Ishikawa (cell line): ENCODE results near the gene AVL9.

Source experiments
- CEBPB ChIP-seq: IDR thresholded peaks from 2 replicates; pipeline ENCODE4 v1.6.1; 2012
- CREB1 ChIP-seq: IDR thresholded peaks from 2 replicates; pipeline ENCODE4 v1.6.1; 2012; ENCODE audit warnings: low read depth
- EGR1 ChIP-seq: IDR thresholded peaks from 2 replicates; pipeline ENCODE4 v1.6.1; 2012
- EP300 ChIP-seq: IDR thresholded peaks from 2 replicates; pipeline ENCODE4 v1.6.1; 2012; ENCODE audit warnings: borderline replicate concordance
- FOXM1 ChIP-seq: IDR thresholded peaks from 2 replicates; pipeline ENCODE4 v1.6.1; 2012; ENCODE audit warnings: low read depth, borderline replicate concordance
- RAD21 ChIP-seq: IDR thresholded peaks from 2 replicates; pipeline ENCODE4 v1.6.1; 2012; ENCODE audit warnings: low read depth
- TCF12 ChIP-seq: IDR thresholded peaks from 2 replicates; pipeline ENCODE4 v1.6.1; 2012; ENCODE audit warnings: low read depth
- TEAD4 ChIP-seq: IDR thresholded peaks from 2 replicates; pipeline ENCODE4 v1.6.1; 2012
- YY1 ChIP-seq: IDR thresholded peaks from 2 replicates; pipeline ENCODE4 v1.6.1; 2012; ENCODE audit warnings: low read depth
- ZBTB7A ChIP-seq: IDR thresholded peaks from 2 replicates; pipeline ENCODE4 v1.6.1; 2012; ENCODE audit warnings: low read depth
- TF ChIP-seq, protein P1 (sequence below): IDR thresholded peaks from 2 replicates; pipeline ENCODE4 v1.6.1; 2012
- TF ChIP-seq, protein P2 (sequence below): IDR thresholded peaks from 2 replicates; pipeline ENCODE4 v1.6.1; 2012
- TF ChIP-seq, protein P3 (sequence below): IDR thresholded peaks from 2 replicates; pipeline ENCODE4 v1.6.1; 2012; ENCODE audit warnings: low read depth, mild to moderate bottlenecking

DNA sequence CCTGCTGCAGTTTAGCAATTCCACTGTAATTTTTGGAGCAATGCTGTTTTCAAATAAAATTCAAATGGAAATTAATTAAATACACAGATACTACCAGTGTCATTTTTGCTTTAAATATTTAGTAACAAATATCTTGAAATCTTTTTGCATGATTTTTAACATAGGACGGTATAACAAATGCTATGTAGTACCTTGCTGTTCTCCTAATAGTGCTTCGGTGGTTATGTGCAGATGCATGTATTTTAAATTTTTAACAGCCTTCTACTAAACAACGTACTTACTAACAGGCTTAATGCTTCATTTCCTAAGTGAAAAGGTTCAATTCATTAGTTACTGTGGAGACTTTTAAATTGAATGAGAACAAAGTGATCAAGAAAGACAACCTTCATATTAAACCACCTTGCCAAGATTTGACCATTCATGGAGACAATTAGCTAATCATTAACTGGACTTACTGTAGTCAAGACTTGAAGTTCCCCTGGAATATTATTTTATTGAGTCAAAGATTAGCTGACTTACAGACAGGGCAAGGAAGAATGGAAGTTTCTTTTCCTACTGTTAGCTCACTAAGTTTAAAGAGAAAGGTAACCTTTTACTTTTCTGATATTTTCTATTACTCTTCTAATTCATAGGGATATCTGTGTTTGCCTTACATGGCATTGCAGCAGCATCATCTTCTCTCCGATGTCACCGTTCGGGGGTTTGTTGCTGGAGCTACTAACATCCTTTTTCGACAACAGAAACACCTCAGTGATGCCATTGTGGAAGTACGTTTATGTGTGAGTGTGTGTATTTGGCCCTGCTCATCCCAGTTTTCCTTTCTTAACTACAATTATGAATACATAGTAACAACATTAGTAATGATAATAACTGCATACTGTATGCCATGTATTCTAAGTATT, 74.3 kb downstream of the AVL9 start:
- TF ChIP-seq, protein P1, sequence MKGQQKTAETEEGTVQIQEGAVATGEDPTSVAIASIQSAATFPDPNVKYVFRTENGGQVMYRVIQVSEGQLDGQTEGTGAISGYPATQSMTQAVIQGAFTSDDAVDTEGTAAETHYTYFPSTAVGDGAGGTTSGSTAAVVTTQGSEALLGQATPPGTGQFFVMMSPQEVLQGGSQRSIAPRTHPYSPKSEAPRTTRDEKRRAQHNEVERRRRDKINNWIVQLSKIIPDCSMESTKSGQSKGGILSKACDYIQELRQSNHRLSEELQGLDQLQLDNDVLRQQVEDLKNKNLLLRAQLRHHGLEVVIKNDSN: no peak
- TF ChIP-seq RAD21 (no peak), FOXM1 (no peak), EGR1 (no peak), YY1 (no peak), CEBPB (no peak), CREB1 (no peak), EP300 (no peak), TCF12 (no peak), ZBTB7A (no peak), TEAD4 (no peak)
- TF ChIP-seq, protein P2, sequence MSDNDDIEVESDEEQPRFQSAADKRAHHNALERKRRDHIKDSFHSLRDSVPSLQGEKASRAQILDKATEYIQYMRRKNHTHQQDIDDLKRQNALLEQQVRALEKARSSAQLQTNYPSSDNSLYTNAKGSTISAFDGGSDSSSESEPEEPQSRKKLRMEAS: no peak
- TF ChIP-seq, protein P3, sequence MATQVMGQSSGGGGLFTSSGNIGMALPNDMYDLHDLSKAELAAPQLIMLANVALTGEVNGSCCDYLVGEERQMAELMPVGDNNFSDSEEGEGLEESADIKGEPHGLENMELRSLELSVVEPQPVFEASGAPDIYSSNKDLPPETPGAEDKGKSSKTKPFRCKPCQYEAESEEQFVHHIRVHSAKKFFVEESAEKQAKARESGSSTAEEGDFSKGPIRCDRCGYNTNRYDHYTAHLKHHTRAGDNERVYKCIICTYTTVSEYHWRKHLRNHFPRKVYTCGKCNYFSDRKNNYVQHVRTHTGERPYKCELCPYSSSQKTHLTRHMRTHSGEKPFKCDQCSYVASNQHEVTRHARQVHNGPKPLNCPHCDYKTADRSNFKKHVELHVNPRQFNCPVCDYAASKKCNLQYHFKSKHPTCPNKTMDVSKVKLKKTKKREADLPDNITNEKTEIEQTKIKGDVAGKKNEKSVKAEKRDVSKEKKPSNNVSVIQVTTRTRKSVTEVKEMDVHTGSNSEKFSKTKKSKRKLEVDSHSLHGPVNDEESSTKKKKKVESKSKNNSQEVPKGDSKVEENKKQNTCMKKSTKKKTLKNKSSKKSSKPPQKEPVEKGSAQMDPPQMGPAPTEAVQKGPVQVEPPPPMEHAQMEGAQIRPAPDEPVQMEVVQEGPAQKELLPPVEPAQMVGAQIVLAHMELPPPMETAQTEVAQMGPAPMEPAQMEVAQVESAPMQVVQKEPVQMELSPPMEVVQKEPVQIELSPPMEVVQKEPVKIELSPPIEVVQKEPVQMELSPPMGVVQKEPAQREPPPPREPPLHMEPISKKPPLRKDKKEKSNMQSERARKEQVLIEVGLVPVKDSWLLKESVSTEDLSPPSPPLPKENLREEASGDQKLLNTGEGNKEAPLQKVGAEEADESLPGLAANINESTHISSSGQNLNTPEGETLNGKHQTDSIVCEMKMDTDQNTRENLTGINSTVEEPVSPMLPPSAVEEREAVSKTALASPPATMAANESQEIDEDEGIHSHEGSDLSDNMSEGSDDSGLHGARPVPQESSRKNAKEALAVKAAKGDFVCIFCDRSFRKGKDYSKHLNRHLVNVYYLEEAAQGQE: no peak
